ENCODE data around the gene POFUT2. TPM values are rescaled to one million over a fixed set of nuclear protein-coding genes. Genes with fewer than 3 reads are reported as not detected.

POFUT2 gene
- polyA plus RNA-seq, 12 donors = 29.2 to 44.2 (median 37.2) TPM; not detected in 1

DNA sequence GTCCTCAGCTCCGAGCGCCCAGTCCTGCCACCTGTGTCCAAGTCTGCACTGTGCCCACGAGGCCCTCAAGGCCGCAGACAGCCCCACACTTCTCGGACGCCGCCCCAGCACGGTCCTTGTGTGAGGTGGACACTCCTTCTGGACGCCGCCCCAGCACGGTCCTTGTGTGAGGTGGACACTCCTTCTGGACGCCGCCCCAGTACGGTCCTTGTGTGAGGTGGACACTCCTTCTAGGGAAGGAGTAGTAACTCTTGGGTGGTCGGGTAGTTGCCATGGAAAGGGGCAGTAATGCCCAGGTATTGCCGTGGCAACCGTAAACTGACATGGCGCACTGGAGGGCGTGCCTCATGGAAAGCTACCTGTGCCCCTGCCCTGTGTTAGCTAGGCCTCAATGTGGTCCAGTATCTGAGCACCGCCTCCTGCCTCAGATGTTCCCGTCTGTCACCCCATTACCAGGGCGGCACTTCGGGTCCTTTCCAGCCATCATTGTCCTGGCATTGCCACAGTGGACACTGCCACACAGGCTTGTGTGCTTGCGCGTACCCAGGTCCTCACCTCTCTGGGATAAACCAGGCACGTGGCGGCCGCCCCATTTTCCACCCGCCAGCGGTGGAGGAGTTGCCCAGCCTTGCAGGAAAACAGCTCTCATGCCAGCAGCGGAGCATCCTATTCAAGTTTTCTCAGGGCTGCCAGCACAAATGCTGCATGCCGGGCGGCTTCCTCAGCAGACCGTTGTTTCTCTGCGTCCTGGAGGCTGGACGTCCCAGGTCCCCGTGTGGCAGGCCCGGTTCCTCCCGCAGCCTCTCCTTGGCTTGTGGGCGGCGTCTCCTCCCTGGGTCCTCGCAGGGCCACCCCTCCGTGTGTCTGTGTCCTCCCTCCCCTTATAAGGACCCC is 40.8 kb upstream of the POFUT2 start:
- DNase-seq = no peak

DNA sequence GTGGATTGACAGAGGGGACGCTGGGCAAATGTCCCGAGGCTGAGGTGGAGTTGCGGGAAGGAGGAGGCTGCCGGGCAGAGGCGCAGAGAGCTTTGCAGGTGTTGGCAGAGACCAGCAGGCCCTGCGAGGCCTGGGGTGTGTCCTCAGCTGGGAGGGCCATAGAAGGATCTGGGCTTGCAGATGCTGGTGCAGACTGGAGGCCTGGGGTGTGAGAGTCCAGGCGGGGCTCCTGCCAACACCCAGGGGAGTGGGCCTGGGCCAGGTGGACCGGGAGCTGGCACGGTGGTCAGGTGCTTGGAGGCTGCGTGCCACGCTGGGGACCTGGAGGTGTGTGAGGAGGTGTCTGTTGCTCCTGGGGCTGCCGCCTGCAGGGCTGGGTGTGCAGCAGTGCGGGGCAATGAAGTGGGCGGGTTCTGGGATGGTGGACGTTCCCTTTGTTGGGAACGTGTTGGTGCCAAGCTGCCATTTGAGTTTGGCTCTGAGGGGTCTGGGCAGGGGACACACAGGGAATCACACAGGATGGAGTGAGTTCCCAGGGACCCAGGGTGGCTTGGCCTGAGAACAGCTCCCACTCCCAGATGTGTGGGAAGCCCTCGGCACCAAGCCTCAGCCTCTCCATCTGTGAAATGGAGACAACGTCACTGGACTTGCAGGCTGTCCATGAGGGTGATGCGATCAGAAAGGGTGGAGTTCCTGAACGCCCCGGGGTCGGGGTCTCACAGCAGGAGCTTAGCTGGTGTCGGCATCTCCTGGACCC is 39.9 kb upstream of the POFUT2 start:
- no peak for DNase-seq

DNA sequence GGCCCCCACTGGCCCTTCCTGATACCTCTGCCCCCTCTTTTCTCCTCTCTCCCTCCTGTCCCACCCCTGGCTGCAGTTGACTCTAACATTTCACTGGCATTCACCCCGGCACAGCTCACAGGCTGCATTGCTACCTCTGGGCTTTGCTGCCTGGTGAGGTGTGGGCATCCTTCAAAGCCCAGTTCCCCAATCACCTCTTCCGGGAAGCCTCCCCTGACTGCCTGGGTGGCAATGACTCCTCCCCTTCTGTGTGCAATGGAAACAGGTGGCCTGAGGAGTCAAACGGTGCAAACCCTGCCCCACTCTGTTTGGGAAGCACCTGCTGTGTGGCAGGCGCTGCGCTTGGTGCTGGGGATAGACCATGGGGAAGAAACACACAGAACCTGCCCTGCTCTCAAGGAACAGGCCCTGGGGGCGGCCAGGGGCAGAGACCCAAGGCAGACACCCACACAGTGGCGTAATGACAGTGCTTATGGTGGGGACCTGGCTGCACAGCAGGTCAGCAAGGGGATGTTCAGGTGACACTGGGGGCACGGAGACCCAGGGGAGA is 39.3 kb upstream of the POFUT2 start:
- no peak for DNase-seq

DNA sequence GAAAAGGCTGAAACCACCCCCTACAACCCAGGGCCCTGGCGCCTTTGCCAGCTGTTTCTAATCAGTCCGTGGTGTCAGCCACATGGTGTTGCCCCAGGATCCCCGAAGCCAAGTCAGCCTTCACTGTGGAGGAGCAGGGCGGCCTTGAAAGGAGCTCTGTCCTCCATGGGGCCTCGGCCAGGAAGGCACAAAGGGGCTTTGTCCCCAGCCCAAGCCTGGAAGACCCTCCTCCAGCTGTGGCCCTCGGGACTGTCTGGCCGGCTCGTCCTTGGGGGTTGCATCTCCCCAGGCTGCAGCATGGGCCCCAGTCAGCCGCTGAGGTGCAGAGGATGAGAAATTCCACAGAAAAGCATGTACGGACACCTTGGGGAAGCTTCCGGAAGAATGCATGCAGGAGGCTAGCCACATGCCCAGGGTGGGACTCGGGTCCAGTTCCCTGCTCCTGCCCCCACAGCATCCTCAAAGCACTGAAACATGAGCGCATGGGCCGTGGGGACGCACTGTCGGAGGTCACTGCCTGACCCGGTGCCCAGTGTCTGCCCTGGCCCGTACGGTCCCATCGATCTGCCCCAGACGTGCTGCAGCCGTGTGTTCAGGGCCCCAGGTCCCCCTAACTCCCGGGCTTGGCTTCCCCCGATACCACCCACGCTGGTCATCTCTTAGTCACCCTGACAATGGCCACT is 38.6 kb upstream of the POFUT2 start:
- no peak for DNase-seq

DNA sequence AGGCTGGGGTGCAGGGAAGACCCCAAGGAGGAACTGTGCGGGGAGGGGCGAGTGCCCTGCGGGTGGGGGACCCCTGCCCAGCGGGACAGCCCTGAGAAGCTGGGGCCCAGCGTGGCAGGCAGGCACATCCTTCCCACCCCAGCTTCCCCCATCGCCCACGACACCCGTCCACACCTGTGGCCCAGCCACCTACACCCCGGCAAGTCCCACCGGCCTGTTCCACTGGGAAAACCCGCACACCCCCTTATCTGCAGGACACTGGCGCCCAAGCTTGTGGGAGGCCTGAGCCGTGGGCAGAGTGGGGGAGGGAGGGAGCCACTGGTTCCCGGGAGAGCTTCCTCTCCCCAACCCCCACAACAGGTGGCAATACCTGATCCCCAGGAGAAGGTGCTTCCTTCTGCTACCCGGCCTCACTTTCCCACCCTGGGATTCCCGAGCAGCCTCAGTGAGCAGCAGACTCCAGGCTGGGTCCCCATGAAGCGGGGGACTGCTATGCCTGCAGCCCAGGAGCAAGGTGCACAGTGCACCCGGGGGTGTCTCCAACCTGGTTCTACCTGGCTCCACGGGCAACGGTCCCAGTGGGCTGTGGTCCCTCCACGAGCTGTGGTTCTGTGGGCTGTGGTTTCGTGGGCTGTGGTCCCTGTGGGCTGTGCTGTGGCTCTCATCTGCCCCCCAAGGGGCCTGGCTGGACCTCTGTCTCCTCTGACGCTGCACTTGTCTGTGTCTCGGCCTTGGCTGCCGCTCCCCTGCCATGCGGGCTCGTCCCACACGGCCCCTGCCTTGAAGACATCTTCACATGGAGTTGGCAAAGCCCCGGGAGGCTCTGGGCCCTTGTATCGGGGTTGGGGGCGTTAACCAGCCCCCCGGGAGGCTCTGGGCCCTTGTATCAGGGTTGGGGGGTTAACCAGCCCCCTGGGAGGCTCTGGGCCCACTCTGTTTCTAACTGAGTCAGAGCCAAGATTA is 37.8 kb upstream of the POFUT2 start:
- no peak for DNase-seq

DNA sequence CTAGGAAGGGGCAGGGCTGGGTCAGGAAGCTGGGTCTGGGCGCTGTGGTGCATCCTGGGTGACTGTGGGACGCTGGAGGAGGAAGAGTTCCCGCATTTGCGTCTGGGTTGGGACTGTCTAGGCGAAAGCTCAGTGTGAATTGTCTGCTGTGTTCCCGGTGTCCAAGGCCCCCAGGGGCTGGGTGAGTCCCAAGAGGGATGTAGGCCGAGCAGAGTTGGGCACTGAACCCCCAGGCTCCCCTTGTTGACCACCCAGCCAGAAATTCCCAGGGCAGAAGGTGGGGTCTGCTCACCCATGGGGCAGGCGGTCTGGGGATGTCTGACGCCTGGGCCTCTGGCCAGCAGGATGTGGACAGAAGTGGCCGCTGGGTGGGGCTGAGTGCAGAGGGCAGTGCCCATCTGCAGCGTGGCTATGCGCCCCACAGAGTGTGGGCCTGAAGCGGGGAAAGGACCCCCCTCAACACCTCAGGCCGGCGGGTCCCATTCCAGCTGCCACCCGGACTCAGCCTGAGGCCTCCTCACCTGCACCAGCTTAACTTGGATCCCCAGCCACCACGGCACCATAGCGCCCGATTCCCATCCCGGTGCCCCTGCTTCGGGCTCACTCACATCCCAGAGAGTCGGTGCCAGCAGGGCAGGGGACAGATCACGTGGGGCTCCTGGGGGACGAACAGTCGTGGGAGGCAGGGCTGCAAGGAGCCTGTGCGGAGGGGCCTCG is 37.0 kb upstream of the POFUT2 start:
- DNase-seq = no peak

DNA sequence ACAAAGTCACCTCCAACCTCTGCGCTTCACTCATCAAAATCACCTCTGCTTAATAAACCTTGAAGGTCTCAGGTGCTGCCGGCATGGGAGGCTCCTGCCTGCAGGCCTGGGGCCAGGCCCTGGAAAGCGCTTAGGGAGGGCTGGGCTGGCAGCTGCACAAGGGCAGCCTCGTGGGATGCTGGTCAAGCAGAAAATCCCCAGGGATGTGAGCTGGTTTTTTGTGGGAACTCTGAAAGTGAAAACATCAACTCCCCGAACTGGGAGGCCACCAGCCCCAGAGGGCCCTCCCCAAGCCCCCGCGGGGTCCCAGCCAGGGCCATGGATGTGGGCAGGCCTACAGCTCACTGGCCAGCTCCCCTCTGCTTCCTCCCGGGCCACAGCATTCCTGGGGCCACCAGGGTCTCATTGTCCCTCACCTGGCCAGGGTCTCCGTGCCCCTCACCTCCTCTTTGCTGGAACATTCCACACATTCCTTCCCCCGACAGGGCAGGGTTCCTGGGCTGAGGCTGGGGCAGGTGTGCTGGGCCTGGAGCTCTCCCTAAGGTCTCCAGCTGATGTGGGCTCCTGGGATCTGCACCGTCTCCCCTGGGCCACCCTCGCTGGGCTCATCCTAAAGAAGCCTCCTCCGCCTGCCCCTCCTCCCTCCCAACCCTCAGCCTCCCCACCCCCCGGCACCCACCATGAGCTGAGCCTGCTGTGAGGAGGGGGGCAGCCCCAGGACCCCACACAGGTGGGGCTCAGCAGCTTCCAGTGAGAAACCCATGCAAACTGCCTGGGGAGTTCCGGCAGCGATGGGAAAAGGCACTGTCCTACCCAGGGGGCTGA is 36.0 kb upstream of the POFUT2 start:
- no peak for DNase-seq

DNA sequence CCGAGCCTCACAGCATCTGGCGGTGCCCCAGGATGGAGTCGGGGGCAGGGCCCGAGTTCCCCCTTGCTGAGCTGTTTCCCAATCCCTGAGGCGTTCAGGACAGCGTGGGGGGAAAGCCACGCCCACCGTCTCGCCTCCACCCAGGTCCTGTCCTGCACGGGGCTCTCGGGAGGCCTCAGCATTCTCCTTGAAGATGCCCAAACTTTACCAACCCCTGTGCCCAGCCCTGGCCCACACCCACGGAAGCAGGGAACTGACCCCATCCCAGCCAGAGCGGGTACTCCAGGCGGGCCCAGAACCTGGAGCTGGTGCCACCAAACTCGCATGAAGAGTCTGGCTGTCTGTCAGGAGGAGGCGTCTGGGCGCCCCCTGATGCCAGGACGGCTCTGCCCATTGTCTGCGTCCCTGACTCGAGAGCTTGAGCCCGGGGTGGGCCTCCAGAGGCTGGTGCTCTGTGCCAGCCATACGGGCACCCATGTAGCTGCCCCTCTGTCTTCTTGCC is 35.3 kb upstream of the POFUT2 start:
- DNase-seq = no peak

DNA sequence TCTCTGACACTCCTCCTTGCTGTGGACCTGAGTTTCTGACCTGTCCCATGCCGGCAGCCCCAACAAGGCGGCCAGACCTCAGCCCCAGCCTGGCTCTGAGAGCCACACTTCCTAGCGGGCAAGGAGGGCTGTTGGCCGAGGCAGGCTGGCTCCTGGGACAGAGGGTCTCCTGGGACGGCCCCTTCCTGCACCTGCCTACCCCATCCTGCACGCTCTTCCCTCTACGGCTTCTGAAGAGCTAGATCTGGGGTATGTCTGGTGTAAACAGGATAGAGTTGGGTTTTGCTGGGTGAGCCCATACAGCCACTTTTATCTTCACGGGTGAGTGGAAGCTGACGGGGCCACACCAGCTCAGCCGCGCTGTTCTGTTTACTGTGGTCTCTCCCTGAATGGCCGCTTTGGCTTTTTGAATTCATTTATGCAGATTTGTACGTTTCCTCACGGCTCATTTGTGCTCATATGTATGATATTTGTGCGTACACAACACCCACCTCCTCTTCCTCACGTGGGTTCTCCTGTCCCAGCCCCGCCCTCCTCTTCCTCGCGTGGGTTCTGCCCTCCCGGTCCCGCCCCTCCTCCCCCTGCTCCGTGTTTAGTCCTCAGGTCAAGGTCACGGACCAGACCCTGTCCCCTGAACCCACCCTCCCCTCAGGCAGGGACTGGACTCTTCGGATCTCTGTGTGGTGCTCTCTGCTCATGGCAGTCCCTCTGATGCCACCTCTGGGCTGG is 34.7 kb upstream of the POFUT2 start:
- no peak for DNase-seq

DNA sequence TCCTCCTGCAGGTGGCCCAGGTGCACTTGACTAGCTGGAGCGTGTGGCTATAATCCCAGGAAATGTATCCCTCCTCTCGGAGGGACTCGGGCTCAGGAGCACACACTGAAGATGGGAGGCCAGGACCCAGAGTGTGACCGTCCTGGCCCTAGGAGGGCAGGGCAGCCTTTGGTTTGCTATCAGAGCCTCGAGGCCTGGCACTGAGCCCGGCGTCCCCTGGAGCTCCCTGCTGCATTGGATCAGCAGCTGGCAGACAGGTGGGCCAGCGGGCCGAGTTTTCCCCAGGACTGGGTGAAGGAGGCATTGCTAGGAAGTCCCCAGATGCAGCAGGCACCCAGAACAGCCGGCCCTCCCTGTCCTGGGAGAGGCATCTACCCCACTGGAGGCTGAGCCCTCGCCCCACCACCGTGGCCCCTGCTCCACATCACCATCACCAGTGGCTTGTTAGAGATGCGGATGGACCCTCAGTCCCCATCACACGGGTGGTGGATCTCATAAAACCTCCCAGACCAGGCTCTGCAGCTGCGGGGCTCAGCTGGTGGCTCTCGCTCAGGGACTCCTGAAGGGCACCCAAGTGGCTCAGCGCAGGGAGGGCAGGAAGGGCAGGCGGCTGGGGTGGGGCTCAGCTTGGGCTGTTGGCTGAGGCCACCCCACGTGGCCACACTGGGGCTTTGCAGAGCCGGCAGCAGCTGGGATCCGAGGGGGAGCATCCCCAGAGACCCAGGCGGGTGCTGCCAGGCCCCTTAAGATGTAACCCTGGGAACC is 32.7 kb upstream of the POFUT2 start:
- no peak for DNase-seq

DNA sequence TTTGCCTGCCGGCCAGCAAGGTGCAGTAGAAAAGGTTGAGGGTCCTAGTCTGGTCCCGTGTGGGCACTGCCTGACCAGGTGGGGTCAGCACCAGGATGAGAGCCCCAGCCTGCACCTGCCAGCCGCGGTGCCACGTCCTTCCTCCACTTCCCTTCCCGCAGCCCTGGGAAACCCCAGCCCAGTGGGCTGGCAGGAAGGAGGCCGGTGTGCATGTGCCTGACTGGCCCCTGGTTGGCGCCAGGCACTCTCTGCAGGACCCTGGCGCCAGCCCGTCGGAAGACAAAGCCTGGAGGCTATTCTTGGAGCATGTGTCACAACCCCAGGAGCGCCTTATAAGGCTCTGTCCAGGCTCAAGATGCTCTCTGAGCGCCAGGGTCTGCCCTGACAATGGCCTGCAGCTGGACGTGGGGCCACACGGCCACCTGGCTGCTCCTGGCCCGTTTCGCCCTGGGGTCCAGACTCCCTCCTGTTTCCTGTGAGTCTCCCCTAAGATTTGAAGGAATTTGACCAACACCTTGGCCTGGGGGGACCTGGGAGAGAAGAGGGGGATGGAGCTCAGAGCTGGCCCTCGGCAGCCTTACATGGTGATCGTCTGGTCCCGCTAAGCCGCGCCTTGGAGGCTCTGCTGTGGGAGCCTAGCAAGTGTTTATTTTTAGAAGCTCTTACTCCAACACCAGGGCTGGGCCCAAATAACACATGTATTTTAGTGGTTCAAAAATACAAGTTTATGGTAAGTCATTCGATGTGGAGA is 31.9 kb upstream of the POFUT2 start:
- no peak for DNase-seq

DNA sequence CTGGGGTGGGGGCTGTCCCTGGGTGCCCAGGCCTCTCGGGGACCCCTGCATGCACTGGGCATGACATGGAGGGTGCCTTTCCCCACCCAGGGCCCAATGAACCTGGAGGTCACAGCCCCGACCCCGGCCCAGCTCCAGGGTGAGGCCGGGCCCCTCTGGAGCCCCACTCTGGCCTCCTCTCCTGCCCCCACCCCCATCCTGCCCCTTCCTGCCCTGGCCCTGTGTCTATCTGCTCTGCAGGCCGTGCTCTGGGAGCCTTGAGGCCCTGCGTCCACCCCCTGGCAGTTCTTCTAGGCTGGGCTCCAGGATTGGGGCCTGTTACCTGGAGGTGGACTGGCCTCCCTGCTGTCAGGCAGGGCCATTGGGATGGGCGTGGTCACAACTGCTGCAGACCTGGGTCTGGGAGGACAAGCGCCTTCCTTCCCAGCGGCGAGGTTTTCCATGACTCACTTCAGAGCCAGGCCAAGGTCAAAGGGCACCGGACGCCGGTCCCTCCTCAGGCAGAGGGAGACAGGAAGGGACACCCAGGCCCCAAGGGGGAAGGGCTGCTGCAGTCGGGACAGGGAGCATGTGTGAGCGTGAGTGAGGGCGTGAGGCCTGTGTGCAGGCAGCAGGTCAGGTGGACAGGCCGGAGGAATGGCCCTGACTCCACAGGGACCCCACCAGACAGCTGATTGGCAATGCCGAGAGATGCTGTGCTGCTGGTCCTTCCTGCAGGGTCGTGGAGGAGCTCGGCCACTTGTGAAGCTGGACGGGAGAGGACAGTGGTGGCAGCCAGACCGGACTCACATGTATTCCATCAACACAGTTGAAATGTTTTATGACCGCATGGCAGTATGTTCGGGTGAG is 31.1 kb upstream of the POFUT2 start:
- no peak for DNase-seq

DNA sequence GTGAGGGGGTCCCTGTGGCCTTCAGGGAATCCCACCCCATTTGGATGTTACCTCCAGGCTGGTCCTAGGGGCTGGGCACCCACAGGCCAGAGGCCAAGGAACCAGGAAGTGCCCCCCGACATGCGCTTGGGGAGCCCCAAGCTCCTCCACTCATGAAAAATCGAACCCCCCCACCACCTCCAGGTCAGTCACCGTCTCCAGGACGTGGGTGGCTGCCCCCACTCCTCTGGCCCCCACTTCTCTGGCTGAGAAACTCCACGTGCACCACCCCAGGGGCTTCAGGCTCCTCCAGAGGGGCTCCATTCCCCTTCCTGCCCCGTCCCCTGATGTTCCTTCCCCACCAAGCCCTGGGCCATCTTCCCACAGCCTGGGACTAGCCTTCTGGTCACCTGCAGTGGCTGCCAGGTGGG is 30.5 kb upstream of the POFUT2 start:
- DNase-seq = no peak

DNA sequence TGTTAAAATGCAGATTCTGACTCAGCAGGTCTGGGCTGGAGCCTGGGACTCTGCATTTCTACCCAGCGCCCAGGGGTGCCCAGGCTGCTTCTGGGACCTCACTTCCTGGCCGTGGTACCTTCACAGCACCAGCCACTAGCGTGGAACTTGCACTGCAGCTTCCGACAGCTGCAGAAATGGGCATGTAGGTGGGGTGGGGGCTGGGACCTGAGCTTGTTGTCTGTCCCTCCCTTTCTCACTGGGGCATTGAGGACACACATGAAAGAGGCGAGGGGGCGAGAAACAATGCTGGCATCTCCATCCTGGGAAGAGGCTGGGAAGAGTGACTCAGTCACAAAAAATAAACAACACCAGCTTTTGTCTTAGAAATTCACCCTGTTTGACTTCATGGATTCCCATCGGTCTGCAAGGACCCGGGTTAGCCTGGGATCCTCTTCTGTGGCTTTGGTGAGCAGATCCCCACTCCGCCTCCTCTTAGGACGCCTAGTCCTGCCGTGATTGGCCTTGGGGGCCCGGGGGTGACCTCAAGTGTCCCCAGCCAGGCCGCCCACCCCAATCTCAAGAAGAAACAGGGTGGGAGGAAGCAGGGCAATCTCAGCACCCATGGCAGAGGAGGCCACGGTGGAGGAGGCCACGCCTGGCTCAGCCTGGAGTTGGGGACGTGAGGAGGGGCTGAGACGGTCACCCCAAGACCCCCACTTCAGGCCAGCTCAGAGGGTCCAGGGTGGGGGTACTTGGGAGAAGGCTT is 29.9 kb upstream of the POFUT2 start:
- DNase-seq = no peak

DNA sequence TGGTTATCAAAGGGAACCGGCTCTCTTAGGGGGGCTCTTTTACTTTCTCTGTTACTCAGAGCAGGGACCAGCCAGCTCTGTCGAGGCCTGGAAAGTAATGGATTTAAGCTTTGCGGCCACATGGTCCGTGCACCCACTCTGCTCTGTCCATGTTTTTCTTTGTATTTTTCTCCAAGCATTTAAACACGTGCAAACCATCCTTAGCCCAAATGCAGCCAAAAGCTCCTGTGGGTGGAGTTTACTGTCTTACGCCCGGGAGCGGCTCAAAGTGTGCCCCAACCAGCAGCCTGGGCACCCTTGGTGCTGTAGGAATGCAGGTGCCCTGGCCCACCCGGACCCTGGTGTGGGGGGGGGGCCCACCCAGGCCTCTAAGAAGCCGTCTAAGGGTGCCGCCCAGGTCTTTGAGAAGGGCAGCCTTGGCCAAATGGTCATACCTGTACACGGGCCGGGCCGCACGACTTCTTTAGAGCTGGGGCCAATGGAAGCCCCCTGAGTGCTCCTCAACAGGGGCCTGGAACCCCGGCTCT is 29.2 kb upstream of the POFUT2 start:
- no peak for DNase-seq

All from muscle of arm (tissue), 12 donors.